HEK293 (cell line): ENCODE results near the gene FAM13B.

Experiments used
- CTCF ChIA-PET: fragments of 350-600 bp; formaldehyde crosslinking; extraction: SDS; loops from one replicate; lab custom pipeline; 2021; ENCODE audit warnings: antibody characterized with exemption; lab: Yijun Ruan, JAX
- POLR2A ChIA-PET: fragments of 300-600 bp; formaldehyde crosslinking; extraction: SDS; loops from one replicate; lab custom pipeline; 2020; ENCODE audit warnings: antibody characterized with exemption, inconsistent platforms; lab: Yijun Ruan, JAX
- H3K27ac ChIP-seq: fragments of 200-500 bp; sonication (Bioruptor generic); 2 replicates; pipeline ENCODE4 v1.5.1; 2014; ENCODE audit warnings: low read depth, low read length, control low read depth, inconsistent platforms; ENCODE audit errors: extremely low read depth
- H3K36me3 ChIP-seq, 2 experiments: fragments of 200-500 bp in 1 of 2; sonication (Bioruptor generic) in 1 of 2; 1 replicate in 1 of 2; 2 replicates in 1 of 2; pipeline ENCODE4 v1.5.1; 2014 to 2017; ENCODE audit warnings: inconsistent platforms in 2 of 2, low read length in 2 of 2; ENCODE audit not compliant: control insufficient read depth in 2 of 2, insufficient read depth in 1 of 2
- H3K4me1 ChIP-seq: fragments of 200-500 bp; sonication (Bioruptor generic); 2 replicates; pipeline ENCODE4 v1.5.1; 2014; ENCODE audit warnings: mild to moderate bottlenecking, low read length, inconsistent platforms; ENCODE audit not compliant: control insufficient read depth, insufficient read depth
- H3K4me3 ChIP-seq: 2 replicates; pipeline ENCODE4 v1.5.1; 2011; ENCODE audit warnings: low read depth, mild to moderate bottlenecking, control low read depth, low read length, moderate library complexity
- H3K9me3 ChIP-seq: fragments of 200-500 bp; sonication (Bioruptor generic); 2 replicates; pipeline ENCODE4 v1.5.1; 2014; ENCODE audit warnings: low read depth, low read length, inconsistent platforms; ENCODE audit not compliant: control insufficient read depth, insufficient read depth
- BCL11B ChIP-seq: fragments of 450-650 bp; formaldehyde crosslinking; IDR thresholded peaks from 2 replicates; pipeline ENCODE4 v1.5.1; 2016; ENCODE audit warnings: low read depth, missing biosample characterization, missing genetic modification characterization
- GLIS2 ChIP-seq: fragments of 450-650 bp; formaldehyde crosslinking; IDR thresholded peaks from 2 replicates; pipeline ENCODE4 v1.5.1; 2016; ENCODE audit warnings: missing biosample characterization, missing genetic modification characterization
- HIC1 ChIP-seq: fragments of 450-650 bp; formaldehyde crosslinking; IDR thresholded peaks from 2 replicates; pipeline ENCODE4 v1.5.1; 2016; ENCODE audit warnings: missing biosample characterization, missing genetic modification characterization
- HOXD13 ChIP-seq: sonication (generic); formaldehyde crosslinking; IDR thresholded peaks from 2 replicates; pipeline ENCODE4 v1.8.0; 2022; ENCODE audit warnings: missing genetic modification reagents, borderline replicate concordance
- PRDM10 ChIP-seq: fragments of 450-650 bp; formaldehyde crosslinking; IDR thresholded peaks from 2 replicates; pipeline ENCODE4 v1.5.1; 2016; ENCODE audit warnings: missing biosample characterization, missing genetic modification characterization
- SCRT2 ChIP-seq: fragments of 450-650 bp; formaldehyde crosslinking; IDR thresholded peaks from 2 replicates; pipeline ENCODE4 v1.5.1; 2016; ENCODE audit warnings: missing biosample characterization, missing genetic modification characterization
- ZBTB17 ChIP-seq: fragments of 450-650 bp; formaldehyde crosslinking; IDR thresholded peaks from 2 replicates; pipeline ENCODE4 v1.5.1; 2016; ENCODE audit warnings: missing biosample characterization, missing genetic modification characterization
- ZFHX2 ChIP-seq: fragments of 450-650 bp; formaldehyde crosslinking; conservative IDR thresholded peaks from 2 replicates; pipeline ENCODE4 v1.5.1; 2016; ENCODE audit warnings: missing biosample characterization, missing genetic modification characterization
- ZFP37 ChIP-seq: fragments of 450-650 bp; formaldehyde crosslinking; IDR thresholded peaks from 2 replicates; pipeline ENCODE4 v1.5.1; 2016; ENCODE audit warnings: missing biosample characterization, missing genetic modification characterization
- ZNF223 ChIP-seq: fragments of 450-650 bp; formaldehyde crosslinking; IDR thresholded peaks from 2 replicates; pipeline ENCODE4 v1.5.1; 2016; ENCODE audit warnings: missing biosample characterization, missing genetic modification characterization
- ZNF335 ChIP-seq: fragments of 450-650 bp; formaldehyde crosslinking; conservative IDR thresholded peaks from 2 replicates; pipeline ENCODE4 v1.5.1; 2016; ENCODE audit warnings: missing biosample characterization, missing genetic modification characterization
- ZNF354C ChIP-seq: fragments of 450-650 bp; formaldehyde crosslinking; IDR thresholded peaks from 2 replicates; pipeline ENCODE4 v1.5.1; 2016; ENCODE audit warnings: missing biosample characterization, missing genetic modification characterization, low read depth, borderline replicate concordance
- ZNF433 ChIP-seq: fragments of 450-650 bp; formaldehyde crosslinking; IDR thresholded peaks from 2 replicates; pipeline ENCODE4 v1.5.1; 2016; ENCODE audit warnings: missing biosample characterization, missing genetic modification characterization, low read depth
- ZNF530 ChIP-seq: fragments of 450-650 bp; formaldehyde crosslinking; IDR thresholded peaks from 2 replicates; pipeline ENCODE4 v1.5.1; 2016; ENCODE audit warnings: low read depth, missing biosample characterization, missing genetic modification characterization
- ZNF76 ChIP-seq: fragments of 450-650 bp; formaldehyde crosslinking; IDR thresholded peaks from 2 replicates; pipeline ENCODE4; 2016; ENCODE audit warnings: low read depth, missing biosample characterization, missing genetic modification characterization, borderline replicate concordance
- TF ChIP-seq, protein P1 (sequence below): fragments of 450-650 bp; formaldehyde crosslinking; IDR thresholded peaks from 2 replicates; pipeline ENCODE4 v1.5.1; 2016; ENCODE audit warnings: missing biosample characterization, missing genetic modification characterization
- TF ChIP-seq, protein P2 (sequence below): fragments of 450-650 bp; formaldehyde crosslinking; IDR thresholded peaks from 2 replicates; pipeline ENCODE4 v1.5.1; 2017; ENCODE audit warnings: missing biosample characterization, missing genetic modification characterization
- TF ChIP-seq, protein P3 (sequence below): fragments of 450-650 bp; formaldehyde crosslinking; IDR thresholded peaks from 2 replicates; pipeline ENCODE4 v1.5.1; 2016; ENCODE audit warnings: missing biosample characterization, missing genetic modification characterization

FAM13B gene

DNA sequence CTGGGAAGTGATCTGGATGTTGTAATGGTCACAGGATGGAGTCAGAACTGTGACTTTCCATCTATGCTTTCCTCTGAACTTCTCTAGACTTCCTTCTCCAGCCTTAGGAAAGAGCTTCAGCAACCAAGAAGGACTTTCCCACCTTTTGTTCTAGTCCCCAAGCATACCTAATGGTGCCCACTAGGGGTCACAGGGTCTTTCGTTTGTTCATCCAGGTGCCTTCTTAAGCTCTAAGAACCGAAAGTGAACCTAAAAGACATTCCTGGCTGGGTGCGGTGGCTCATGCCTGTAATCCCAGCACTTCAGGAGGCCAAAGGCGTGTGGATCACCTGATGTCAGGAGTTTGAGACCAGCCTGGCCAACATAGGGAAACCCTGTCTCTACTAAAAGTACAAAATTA lies 49.2 kb upstream of the FAM13B start:
- TF ChIP-seq, protein P1, sequence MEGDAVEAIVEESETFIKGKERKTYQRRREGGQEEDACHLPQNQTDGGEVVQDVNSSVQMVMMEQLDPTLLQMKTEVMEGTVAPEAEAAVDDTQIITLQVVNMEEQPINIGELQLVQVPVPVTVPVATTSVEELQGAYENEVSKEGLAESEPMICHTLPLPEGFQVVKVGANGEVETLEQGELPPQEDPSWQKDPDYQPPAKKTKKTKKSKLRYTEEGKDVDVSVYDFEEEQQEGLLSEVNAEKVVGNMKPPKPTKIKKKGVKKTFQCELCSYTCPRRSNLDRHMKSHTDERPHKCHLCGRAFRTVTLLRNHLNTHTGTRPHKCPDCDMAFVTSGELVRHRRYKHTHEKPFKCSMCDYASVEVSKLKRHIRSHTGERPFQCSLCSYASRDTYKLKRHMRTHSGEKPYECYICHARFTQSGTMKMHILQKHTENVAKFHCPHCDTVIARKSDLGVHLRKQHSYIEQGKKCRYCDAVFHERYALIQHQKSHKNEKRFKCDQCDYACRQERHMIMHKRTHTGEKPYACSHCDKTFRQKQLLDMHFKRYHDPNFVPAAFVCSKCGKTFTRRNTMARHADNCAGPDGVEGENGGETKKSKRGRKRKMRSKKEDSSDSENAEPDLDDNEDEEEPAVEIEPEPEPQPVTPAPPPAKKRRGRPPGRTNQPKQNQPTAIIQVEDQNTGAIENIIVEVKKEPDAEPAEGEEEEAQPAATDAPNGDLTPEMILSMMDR (tag by site-specific recombination), result peak; percentile 39; the same call in 1 of the 2 replicates
- TF ChIP-seq, protein P2, sequence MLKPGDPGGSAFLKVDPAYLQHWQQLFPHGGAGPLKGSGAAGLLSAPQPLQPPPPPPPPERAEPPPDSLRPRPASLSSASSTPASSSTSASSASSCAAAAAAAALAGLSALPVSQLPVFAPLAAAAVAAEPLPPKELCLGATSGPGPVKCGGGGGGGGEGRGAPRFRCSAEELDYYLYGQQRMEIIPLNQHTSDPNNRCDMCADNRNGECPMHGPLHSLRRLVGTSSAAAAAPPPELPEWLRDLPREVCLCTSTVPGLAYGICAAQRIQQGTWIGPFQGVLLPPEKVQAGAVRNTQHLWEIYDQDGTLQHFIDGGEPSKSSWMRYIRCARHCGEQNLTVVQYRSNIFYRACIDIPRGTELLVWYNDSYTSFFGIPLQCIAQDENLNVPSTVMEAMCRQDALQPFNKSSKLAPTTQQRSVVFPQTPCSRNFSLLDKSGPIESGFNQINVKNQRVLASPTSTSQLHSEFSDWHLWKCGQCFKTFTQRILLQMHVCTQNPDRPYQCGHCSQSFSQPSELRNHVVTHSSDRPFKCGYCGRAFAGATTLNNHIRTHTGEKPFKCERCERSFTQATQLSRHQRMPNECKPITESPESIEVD (tag by site-specific recombination), result no peak
- no peaks in the 10 kb centered on the region for H3K4me1 ChIP-seq
- H3K27ac ChIP-seq, result no peak overlapping the region
- H3K9me3 ChIP-seq, result no peaks in the 10 kb centered on the region
- no peaks in the 10 kb centered on the region for H3K36me3 ChIP-seq
- H3K4me3 ChIP-seq, result no peak overlapping the region
- POLR2A ChIA-PET, result interaction anchor here (0.6 kb wide), 1 partner anchor 43 kb away, joined by 5 read pairs; no protein-coding TSS in a partner anchor
- CTCF ChIA-PET, result interaction anchor here (0.6 to 2.9 kb wide), 12 partner anchors 9 to 654 kb away, joined by 3 to 25 read pairs (median 4); no protein-coding TSS in a partner anchor

DNA sequence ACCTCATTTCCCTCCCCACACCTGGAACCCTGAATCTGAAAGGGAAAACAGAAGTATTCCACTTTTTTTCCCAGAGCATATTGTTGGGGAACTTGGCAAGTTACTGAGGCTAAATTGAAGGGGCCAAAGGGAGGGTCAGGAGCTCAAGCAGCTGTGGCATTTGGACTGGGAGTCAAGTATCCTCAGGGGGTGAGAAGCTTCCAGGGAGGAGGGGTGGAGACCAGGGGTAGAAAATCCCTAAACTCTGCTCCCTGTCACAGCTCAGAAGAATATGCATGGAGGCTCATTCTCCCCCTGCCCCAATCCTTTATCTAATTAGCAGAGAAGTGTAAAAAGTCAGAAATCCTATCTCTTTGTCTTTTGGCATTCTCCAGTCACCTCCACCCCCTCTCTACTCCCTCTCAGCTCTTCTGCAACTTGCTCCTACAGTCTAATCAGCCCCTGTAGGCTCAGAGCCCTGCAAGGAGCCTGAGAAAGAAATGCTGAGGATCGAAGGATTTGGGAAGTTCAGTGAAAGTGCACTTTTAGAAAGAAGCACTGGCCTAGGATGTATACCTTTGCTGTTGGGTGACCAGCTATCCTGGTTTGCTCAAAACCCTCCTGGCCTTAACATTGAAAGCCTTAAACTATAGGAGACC lies 45.2 kb upstream of the FAM13B start:
- no peak overlapping the region for H3K27ac ChIP-seq
- ChIA-PET CTCF (interaction anchor here (0.5 to 6.5 kb wide), 32 partner anchors 8 to 456 kb away, joined by 3 to 96 read pairs (median 8); partner anchors contain the start of genes BRD8 and NME5), POLR2A (no interaction called here)
- H3K4me3 ChIP-seq, result no peak overlapping the region
- H3K36me3 ChIP-seq, result no peaks in the 10 kb centered on the region
- no peaks in the 10 kb centered on the region for H3K9me3 ChIP-seq
- no peaks in the 10 kb centered on the region for H3K4me1 ChIP-seq
- TF ChIP-seq SCRT2 (tag by site-specific recombination) (no peak), ZBTB17 (tag by site-specific recombination) (no peak), GLIS2 (tag by site-specific recombination) (no peak), ZNF530 (tag by site-specific recombination) (no peak), ZNF433 (tag by site-specific recombination) (no peak), HIC1 (tag by site-specific recombination) (no peak), HOXD13 (CRISPR knock-in tag) (no peak), ZFHX2 (tag by site-specific recombination) (no peak), ZNF76 (tag by site-specific recombination) (no peak), ZNF354C (tag by site-specific recombination) (no peak), ZNF335 (tag by site-specific recombination) (no peak), ZNF223 (tag by site-specific recombination) (no peak), ZFP37 (tag by site-specific recombination) (no peak), PRDM10 (tag by site-specific recombination) (no peak), BCL11B (tag by site-specific recombination) (no peak)
- TF ChIP-seq, protein P2 (tag by site-specific recombination), result no peak
- TF ChIP-seq, protein P3, sequence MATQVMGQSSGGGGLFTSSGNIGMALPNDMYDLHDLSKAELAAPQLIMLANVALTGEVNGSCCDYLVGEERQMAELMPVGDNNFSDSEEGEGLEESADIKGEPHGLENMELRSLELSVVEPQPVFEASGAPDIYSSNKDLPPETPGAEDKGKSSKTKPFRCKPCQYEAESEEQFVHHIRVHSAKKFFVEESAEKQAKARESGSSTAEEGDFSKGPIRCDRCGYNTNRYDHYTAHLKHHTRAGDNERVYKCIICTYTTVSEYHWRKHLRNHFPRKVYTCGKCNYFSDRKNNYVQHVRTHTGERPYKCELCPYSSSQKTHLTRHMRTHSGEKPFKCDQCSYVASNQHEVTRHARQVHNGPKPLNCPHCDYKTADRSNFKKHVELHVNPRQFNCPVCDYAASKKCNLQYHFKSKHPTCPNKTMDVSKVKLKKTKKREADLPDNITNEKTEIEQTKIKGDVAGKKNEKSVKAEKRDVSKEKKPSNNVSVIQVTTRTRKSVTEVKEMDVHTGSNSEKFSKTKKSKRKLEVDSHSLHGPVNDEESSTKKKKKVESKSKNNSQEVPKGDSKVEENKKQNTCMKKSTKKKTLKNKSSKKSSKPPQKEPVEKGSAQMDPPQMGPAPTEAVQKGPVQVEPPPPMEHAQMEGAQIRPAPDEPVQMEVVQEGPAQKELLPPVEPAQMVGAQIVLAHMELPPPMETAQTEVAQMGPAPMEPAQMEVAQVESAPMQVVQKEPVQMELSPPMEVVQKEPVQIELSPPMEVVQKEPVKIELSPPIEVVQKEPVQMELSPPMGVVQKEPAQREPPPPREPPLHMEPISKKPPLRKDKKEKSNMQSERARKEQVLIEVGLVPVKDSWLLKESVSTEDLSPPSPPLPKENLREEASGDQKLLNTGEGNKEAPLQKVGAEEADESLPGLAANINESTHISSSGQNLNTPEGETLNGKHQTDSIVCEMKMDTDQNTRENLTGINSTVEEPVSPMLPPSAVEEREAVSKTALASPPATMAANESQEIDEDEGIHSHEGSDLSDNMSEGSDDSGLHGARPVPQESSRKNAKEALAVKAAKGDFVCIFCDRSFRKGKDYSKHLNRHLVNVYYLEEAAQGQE (tag by site-specific recombination), result no peak
